Testis (tissue), 3 donors: ENCODE data around the gene DGCR8. TPM values are rescaled to one million over a fixed set of nuclear protein-coding genes. Genes with fewer than 3 reads are reported as not detected.

Source experiments
- DNase-seq: peaks from one replicate; pipeline ENCODE4 v3.0.0-alpha.2; 2019
- H3K27ac ChIP-seq, 2 donors: fragments of 200-600 bp; sonication (generic); one replicate each; pipeline ENCODE4 v1.5.1; 2019
- H3K27me3 ChIP-seq: fragments of 200-600 bp; sonication (generic); one replicate; pipeline ENCODE4 v1.5.1; 2019
- H3K36me3 ChIP-seq: fragments of 200-600 bp; sonication (generic); one replicate; pipeline ENCODE4 v1.5.1; 2017; ENCODE audit warnings: low read depth; ENCODE audit errors: missing control alignments
- H3K4me1 ChIP-seq: fragments of 200-600 bp; sonication (generic); one replicate; pipeline ENCODE4 v1.5.1; 2019
- H3K4me3 ChIP-seq, 2 donors: fragments of 200-600 bp; sonication (generic); one replicate each; pipeline ENCODE4 v1.5.1; 2017 to 2019
- H3K9me3 ChIP-seq: fragments of 200-600 bp; sonication (generic); one replicate; pipeline ENCODE4 v1.5.1; 2017
- CTCF ChIP-seq, 3 experiments: fragments of 450-650 bp in 2 of 3; fragments of 200-600 bp in 1 of 3; sonication (generic) in 1 of 3; IDR thresholded peaks; one replicate each; pipeline ENCODE4 v1.5.1; 2016 to 2019; ENCODE audit warnings: antibody characterized with exemption in 3 of 3, mild to moderate bottlenecking in 2 of 3, moderate library complexity in 1 of 3
- POLR2A ChIP-seq: fragments of 450-650 bp; IDR thresholded peaks from one replicate; pipeline ENCODE4 v1.6.1; 2017; ENCODE audit warnings: antibody characterized with exemption, mild to moderate bottlenecking, moderate library complexity
- WGBS, 2 donors: methylation state at CpG; one replicate each; pipeline ENCODE4 v1.1.5; 2018; 5-methylcytosine and 5-hydroxymethylcytosine counted together
- intact Hi-C: fragments of 100-400 bp; cut with DNase I; formaldehyde crosslinking; loops from one replicate; pipeline ENCODE4 v1.15.1; 2023; ENCODE audit warnings: low total_unique reads
- polyA plus RNA-seq: library from polyadenylated mRNA; stranded (reverse); fragments of 350-450 nt; fragmentation: Illumina TruSeq; extraction: RNeasy Lipid Tissue Mini Kit (QIAGEN cat#74804); gene quantifications from one replicate; pipeline ENCODE4 v1.2.3, GENCODE V29; 2014; ENCODE audit warnings: low read depth, low replicate concordance; ENCODE audit not compliant: insufficient read depth
- total RNA-seq, 2 donors: library from RNA; depleted of rRNA; stranded (reverse); fragments of >200 nt; gene quantifications; one replicate each; pipeline ENCODE4 v1.2.3, GENCODE V29; 2016

DGCR8 gene
- total and polyA plus RNA-seq, 3 donors from 2014 or later = 44.4 to 83.7 (median 64.8) TPM

- H3K27me3 ChIP-seq = no peaks in the 10 kb centered on the region
- intact Hi-C loops = no loop called here
- TF ChIP-seq CTCF (IDR thresholded peaks at IDR 0.05) (no peak), POLR2A (no peak)
- H3K36me3 ChIP-seq = no peaks in the 10 kb centered on the region
- DNase-seq = no peak
- no peaks in the 10 kb centered on the region for H3K9me3 ChIP-seq
- H3K27ac ChIP-seq = no peak overlapping the region
- no peak overlapping the region for H3K4me3 ChIP-seq
- H3K4me1 ChIP-seq = no peaks in the 10 kb centered on the region
- WGBS, 2 donors = 86 to 88% methylated on average over 1 to 6 of the region's 6 CpGs
These were observed 28.1 kb upstream of the DGCR8 start for GRCh38 chr22:20051927-20052308.

- Histone ChIP-seq H3K27me3 (no peaks in the 10 kb centered on the region), H3K36me3 (no peaks in the 10 kb centered on the region), H3K9me3 (no peaks in the 10 kb centered on the region), H3K27ac (no peak overlapping the region), H3K4me3 (no peak overlapping the region), H3K4me1 (no peaks in the 10 kb centered on the region)
- no peak for DNase-seq
- 90 to 93% methylated on average over 22 to 26 of the region's 26 CpGs for WGBS, 2 donors
- TF ChIP-seq POLR2A = no peak
- no peak for TF ChIP-seq CTCF (IDR thresholded peaks at IDR 0.05)
- intact Hi-C loops = no loop called here
These were observed 27.5 kb upstream of the DGCR8 start for GRCh38 chr22:20052309-20053259.

- no peaks in the 10 kb centered on the region for H3K36me3 ChIP-seq
- WGBS, 2 donors = 78 to 85% methylated on average over 11 to 14 of the region's 14 CpGs
- no peaks in the 10 kb centered on the region for H3K9me3 ChIP-seq
- no peak overlapping the region for H3K27ac ChIP-seq
- TF ChIP-seq POLR2A = no peak
- no peak for TF ChIP-seq CTCF (IDR thresholded peaks at IDR 0.05)
- intact Hi-C loops = no loop called here
- H3K27me3 ChIP-seq = no peaks in the 10 kb centered on the region
- no peaks in the 10 kb centered on the region for H3K4me1 ChIP-seq
- no peak overlapping the region for H3K4me3 ChIP-seq
- no peak for DNase-seq
These were observed 26.5 kb upstream of the DGCR8 start for GRCh38 chr22:20053407-20054033.

- Histone ChIP-seq H3K9me3 (no peaks in the 10 kb centered on the region), H3K4me3 (no peak overlapping the region), H3K27me3 (no peaks in the 10 kb centered on the region), H3K4me1 (no peaks in the 10 kb centered on the region), H3K36me3 (no peaks in the 10 kb centered on the region), H3K27ac (no peak overlapping the region)
- TF ChIP-seq POLR2A (no peak), CTCF (IDR thresholded peaks at IDR 0.05) (no peak)
- 88 to 92% methylated on average over 12 of the region's 12 CpGs for WGBS, 2 donors
- no peak for DNase-seq
- intact Hi-C loops = no loop called here
These were observed 26.0 kb upstream of the DGCR8 start for GRCh38 chr22:20054034-20054427.
